ENCODE measurements around the gene KCNH1. TPM values are rescaled to one million over a fixed set of nuclear protein-coding genes. Genes with fewer than 3 reads are reported as not detected.

The KCNH1 gene
- total RNA-seq, 1 donor, result 41.3 TPM

- Histone ChIP-seq H3K4me2 (ENCODE audit: insufficient read depth, low read length) (no peak overlapping the region), H3K4me1 (ENCODE audit: insufficient read depth, low read length) (no peaks in the 10 kb centered on the region), H3K9me3 (ENCODE audit: low read depth, low read length) (no peaks in the 10 kb centered on the region), H3K79me2 (ENCODE audit: insufficient read depth, low read length) (no peaks in the 10 kb centered on the region), H2AFZ (ENCODE audit: low read length) (no peak overlapping the region), H3K36me3 (ENCODE audit: insufficient read depth, low read length) (no peaks in the 10 kb centered on the region), H4K20me1 (ENCODE audit: insufficient read depth, low read length) (no peaks in the 10 kb centered on the region), H3K27me3 (ENCODE audit: insufficient read depth, low read length) (no peaks in the 10 kb centered on the region), H3K27ac (ENCODE audit: low read depth, low read length) (no peak overlapping the region), H3K4me3 (ENCODE audit: insufficient read depth, low read length) (no peak overlapping the region)
- no peak for TF ChIP-seq CTCF (IDR thresholded peaks at IDR 0.05; ENCODE audit: extremely low read depth, low read depth, low read length)
- DNase-seq (ENCODE audit: insufficient read length, low spot score, missing footprints), result no peak
Observed at GRCh38 chr1:210830034-210831028, 303.6 kb downstream of the KCNH1 start.

GRCh38 chr1:210828996-210829596 lies 304.9 kb downstream of the KCNH1 start:
- H3K4me2 ChIP-seq (ENCODE audit: insufficient read depth, low read length), result no peak overlapping the region
- no peak for TF ChIP-seq CTCF (IDR thresholded peaks at IDR 0.05; ENCODE audit: extremely low read depth, low read depth, low read length)
- H3K4me3 ChIP-seq (ENCODE audit: insufficient read depth, low read length), result no peak overlapping the region
- H3K36me3 ChIP-seq (ENCODE audit: insufficient read depth, low read length), result no peaks in the 10 kb centered on the region
- H3K4me1 ChIP-seq (ENCODE audit: insufficient read depth, low read length), result no peaks in the 10 kb centered on the region
- H3K9me3 ChIP-seq (ENCODE audit: low read depth, low read length), result no peaks in the 10 kb centered on the region
- DNase-seq (ENCODE audit: insufficient read length, low spot score, missing footprints), result peak; percentile 58
- H3K27ac ChIP-seq (ENCODE audit: low read depth, low read length), result no peak overlapping the region
- H3K27me3 ChIP-seq (ENCODE audit: insufficient read depth, low read length), result no peaks in the 10 kb centered on the region
- H4K20me1 ChIP-seq (ENCODE audit: insufficient read depth, low read length), result no peaks in the 10 kb centered on the region
- H3K79me2 ChIP-seq (ENCODE audit: insufficient read depth, low read length), result no peaks in the 10 kb centered on the region
- no peak overlapping the region for H2AFZ ChIP-seq (ENCODE audit: low read length)

- no peaks in the 10 kb centered on the region for H3K36me3 ChIP-seq (ENCODE audit: insufficient read depth, low read length)
- no peak for TF ChIP-seq CTCF (IDR thresholded peaks at IDR 0.05; ENCODE audit: extremely low read depth, low read depth, low read length)
Observed at GRCh38 chr1:210827481-210827880, 306.5 kb downstream of the KCNH1 start.

GRCh38 chr1:210826686-210827085 lies 307.3 kb downstream of the KCNH1 start:
- H3K27ac ChIP-seq (ENCODE audit: low read depth, low read length), result no peak overlapping the region
- no peak for DNase-seq (ENCODE audit: insufficient read length, low spot score, missing footprints)
- no peaks in the 10 kb centered on the region for H3K27me3 ChIP-seq (ENCODE audit: insufficient read depth, low read length)
- no peaks in the 10 kb centered on the region for H3K9me3 ChIP-seq (ENCODE audit: low read depth, low read length)
- no peak overlapping the region for H3K4me3 ChIP-seq (ENCODE audit: insufficient read depth, low read length)
- H3K4me1 ChIP-seq (ENCODE audit: insufficient read depth, low read length), result no peaks in the 10 kb centered on the region
- TF ChIP-seq CTCF (IDR thresholded peaks at IDR 0.05; ENCODE audit: extremely low read depth, low read depth, low read length), result no peak
- no peaks in the 10 kb centered on the region for H4K20me1 ChIP-seq (ENCODE audit: insufficient read depth, low read length)
- no peak overlapping the region for H2AFZ ChIP-seq (ENCODE audit: low read length)
- no peaks in the 10 kb centered on the region for H3K36me3 ChIP-seq (ENCODE audit: insufficient read depth, low read length)
- no peaks in the 10 kb centered on the region for H3K79me2 ChIP-seq (ENCODE audit: insufficient read depth, low read length)
- H3K4me2 ChIP-seq (ENCODE audit: insufficient read depth, low read length), result no peak overlapping the region

More at GRCh38 chr1:210827481-210827880, 306.5 kb downstream of the KCNH1 start:
- Histone ChIP-seq H3K4me3 (ENCODE audit: insufficient read depth, low read length) (no peak overlapping the region), H3K79me2 (ENCODE audit: insufficient read depth, low read length) (no peaks in the 10 kb centered on the region), H4K20me1 (ENCODE audit: insufficient read depth, low read length) (no peaks in the 10 kb centered on the region), H3K9me3 (ENCODE audit: low read depth, low read length) (no peaks in the 10 kb centered on the region), H2AFZ (ENCODE audit: low read length) (no peak overlapping the region), H3K27ac (ENCODE audit: low read depth, low read length) (no peak overlapping the region), H3K4me1 (ENCODE audit: insufficient read depth, low read length) (no peaks in the 10 kb centered on the region), H3K27me3 (ENCODE audit: insufficient read depth, low read length) (no peaks in the 10 kb centered on the region), H3K4me2 (ENCODE audit: insufficient read depth, low read length) (no peak overlapping the region)
- no peak for DNase-seq (ENCODE audit: insufficient read length, low spot score, missing footprints)
